ENCODE results near the gene SULT1C4.
"Not testable (repeated sequence)": the region's sequence is repeated elsewhere in the genome, so short reads cannot be mapped to it uniquely, and the experiment has no call there.

SULT1C4 gene

GRCh38 chr2:108423067-108423466 lies 45.3 kb downstream of the SULT1C4 start:
- Histone ChIP-seq H3K9me2 (replicated peaks; ENCODE audit: control insufficient read depth, low read length) (no peaks in the 10 kb centered on the region), H3K36me3 (ENCODE audit: control insufficient read depth, low read length) (no peaks in the 10 kb centered on the region), H3K9me3 (ENCODE audit: control insufficient read depth, insufficient read depth, low read length) (no peaks in the 10 kb centered on the region), H3K27me3 (ENCODE audit: control insufficient read depth, low read length) (no peaks in the 10 kb centered on the region), H3K4me3 (ENCODE audit: low read length) (no peak overlapping the region), H3F3A (ENCODE audit: control insufficient read depth, insufficient read depth) (no peaks in the 10 kb centered on the region), H3K79me2 (ENCODE audit: control insufficient read depth, low read length) (no peaks in the 10 kb centered on the region), H4K20me1 (ENCODE audit: control insufficient read depth, insufficient read depth, low read depth, low read length) (no peaks in the 10 kb centered on the region), H3K27ac (ENCODE audit: low read depth, low read length) (no peak overlapping the region), H3K4me2 (ENCODE audit: low read length) (no peak overlapping the region), H3K4me1 (ENCODE audit: control insufficient read depth, low read length) (no peaks in the 10 kb centered on the region)
- TF ChIP-seq, protein P1, sequence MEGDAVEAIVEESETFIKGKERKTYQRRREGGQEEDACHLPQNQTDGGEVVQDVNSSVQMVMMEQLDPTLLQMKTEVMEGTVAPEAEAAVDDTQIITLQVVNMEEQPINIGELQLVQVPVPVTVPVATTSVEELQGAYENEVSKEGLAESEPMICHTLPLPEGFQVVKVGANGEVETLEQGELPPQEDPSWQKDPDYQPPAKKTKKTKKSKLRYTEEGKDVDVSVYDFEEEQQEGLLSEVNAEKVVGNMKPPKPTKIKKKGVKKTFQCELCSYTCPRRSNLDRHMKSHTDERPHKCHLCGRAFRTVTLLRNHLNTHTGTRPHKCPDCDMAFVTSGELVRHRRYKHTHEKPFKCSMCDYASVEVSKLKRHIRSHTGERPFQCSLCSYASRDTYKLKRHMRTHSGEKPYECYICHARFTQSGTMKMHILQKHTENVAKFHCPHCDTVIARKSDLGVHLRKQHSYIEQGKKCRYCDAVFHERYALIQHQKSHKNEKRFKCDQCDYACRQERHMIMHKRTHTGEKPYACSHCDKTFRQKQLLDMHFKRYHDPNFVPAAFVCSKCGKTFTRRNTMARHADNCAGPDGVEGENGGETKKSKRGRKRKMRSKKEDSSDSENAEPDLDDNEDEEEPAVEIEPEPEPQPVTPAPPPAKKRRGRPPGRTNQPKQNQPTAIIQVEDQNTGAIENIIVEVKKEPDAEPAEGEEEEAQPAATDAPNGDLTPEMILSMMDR (IDR thresholded peaks at IDR 0.05; ENCODE audit: low read depth, low read length, poor library complexity, severe bottlenecking) = no peak
- no peak for TF ChIP-seq EZH2phosphoT487 (IDR thresholded peaks at IDR 0.05; ENCODE audit: borderline replicate concordance, low read length)

GRCh38 chr2:108423502-108424251 lies 45.9 kb downstream of the SULT1C4 start:
- Histone ChIP-seq H3K79me2 (ENCODE audit: control insufficient read depth, low read length) (no peaks in the 10 kb centered on the region), H3F3A (ENCODE audit: control insufficient read depth, insufficient read depth) (no peaks in the 10 kb centered on the region), H3K4me3 (ENCODE audit: low read length) (no peak overlapping the region), H3K4me1 (ENCODE audit: control insufficient read depth, low read length) (no peaks in the 10 kb centered on the region), H3K4me2 (ENCODE audit: low read length) (no peak overlapping the region), H3K27me3 (ENCODE audit: control insufficient read depth, low read length) (no peaks in the 10 kb centered on the region), H3K27ac (ENCODE audit: low read depth, low read length) (no peak overlapping the region), H3K9me2 (replicated peaks; ENCODE audit: control insufficient read depth, low read length) (no peaks in the 10 kb centered on the region), H4K20me1 (ENCODE audit: control insufficient read depth, insufficient read depth, low read depth, low read length) (no peaks in the 10 kb centered on the region), H3K9me3 (ENCODE audit: control insufficient read depth, insufficient read depth, low read length) (no peaks in the 10 kb centered on the region), H3K36me3 (ENCODE audit: control insufficient read depth, low read length) (no peaks in the 10 kb centered on the region)
- TF ChIP-seq EZH2phosphoT487 (IDR thresholded peaks at IDR 0.05; ENCODE audit: borderline replicate concordance, low read length) = no peak
- TF ChIP-seq, protein P1 (IDR thresholded peaks at IDR 0.05; ENCODE audit: low read depth, low read length, poor library complexity, severe bottlenecking) = no peak

GRCh38 chr2:108428286-108429009 lies 50.7 kb downstream of the SULT1C4 start:
- H3K9me2 ChIP-seq (replicated peaks; ENCODE audit: control insufficient read depth, low read length) = no peaks in the 10 kb centered on the region
- no peak overlapping the region for H3K27ac ChIP-seq (ENCODE audit: low read depth, low read length)
- TF ChIP-seq, protein P1 (IDR thresholded peaks at IDR 0.05; ENCODE audit: low read depth, low read length, poor library complexity, severe bottlenecking) = no peak
- no peak for TF ChIP-seq EZH2phosphoT487 (IDR thresholded peaks at IDR 0.05; ENCODE audit: borderline replicate concordance, low read length)
- H4K20me1 ChIP-seq (ENCODE audit: control insufficient read depth, insufficient read depth, low read depth, low read length) = no peaks in the 10 kb centered on the region
- H3K4me1 ChIP-seq (ENCODE audit: control insufficient read depth, low read length) = no peaks in the 10 kb centered on the region
- no peaks in the 10 kb centered on the region for H3K9me3 ChIP-seq (ENCODE audit: control insufficient read depth, insufficient read depth, low read length)
- no peaks in the 10 kb centered on the region for H3K27me3 ChIP-seq (ENCODE audit: control insufficient read depth, low read length)
- H3K4me3 ChIP-seq (ENCODE audit: low read length) = no peak overlapping the region
- no peak overlapping the region for H3K4me2 ChIP-seq (ENCODE audit: low read length)
- no peaks in the 10 kb centered on the region for H3F3A ChIP-seq (ENCODE audit: control insufficient read depth, insufficient read depth)
- no peaks in the 10 kb centered on the region for H3K79me2 ChIP-seq (ENCODE audit: control insufficient read depth, low read length)
- no peaks in the 10 kb centered on the region for H3K36me3 ChIP-seq (ENCODE audit: control insufficient read depth, low read length)

DNA sequence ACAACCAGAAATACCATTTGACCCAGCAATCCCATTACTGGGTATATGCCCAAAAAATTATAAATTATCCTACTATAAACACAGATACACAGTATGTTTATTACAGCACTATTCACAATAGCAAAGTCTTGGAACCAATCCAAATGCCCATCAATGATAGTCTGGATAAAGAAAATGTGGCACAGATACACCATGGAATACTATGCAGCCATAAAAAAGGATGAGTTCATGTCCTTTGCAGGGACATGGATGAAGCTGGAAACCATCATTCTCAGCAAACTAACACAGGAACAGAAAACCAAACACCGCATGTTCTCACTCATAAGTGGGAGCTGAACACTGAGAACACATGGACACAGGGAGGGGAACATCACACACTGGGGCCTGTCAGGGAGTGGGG lies 57.8 kb downstream of the SULT1C4 start:
- H3K4me3 ChIP-seq (ENCODE audit: low read length); H3K4me1 ChIP-seq (ENCODE audit: control insufficient read depth, low read length); H4K20me1 ChIP-seq (ENCODE audit: control insufficient read depth, insufficient read depth, low read depth, low read length); H3K4me2 ChIP-seq (ENCODE audit: low read length); H3K9me3 ChIP-seq (ENCODE audit: control insufficient read depth, insufficient read depth, low read length); H3K36me3 ChIP-seq (ENCODE audit: control insufficient read depth, low read length); H3K9me2 ChIP-seq (replicated peaks; ENCODE audit: control insufficient read depth, low read length); H3K27ac ChIP-seq (ENCODE audit: low read depth, low read length); H3K27me3 ChIP-seq (ENCODE audit: control insufficient read depth, low read length); H3F3A ChIP-seq (ENCODE audit: control insufficient read depth, insufficient read depth); H3K79me2 ChIP-seq (ENCODE audit: control insufficient read depth, low read length): not testable (repeated sequence)

Data from DOHH2 (cell line).